HCT116 (cell line): ENCODE data around the gene ADGRG7. TPM values are rescaled to one million over a fixed set of nuclear protein-coding genes. Genes with fewer than 3 reads are reported as not detected.

Source experiments
- ATAC-seq: fragments of 200-7000 bp; cut with Tn5 transposase; 2 replicates; pipeline ENCODE4 v1.9.1; 2020; ENCODE audit warnings: mild to moderate bottlenecking, moderate library complexity
- BruUV-seq: library from RNA; stranded (reverse); fragments of 400-500 nt; replicated peaks from 2 replicates; lab custom pipeline; 2021; lab: Mats Ljungman, UMichigan
- CTCF ChIA-PET: fragments of 300-600 bp; sonication (Branson Sonifier 250); formaldehyde crosslinking; loops from one replicate; lab custom pipeline; 2021; ENCODE audit warnings: antibody characterized with exemption; lab: Charles Lee
- POLR2A ChIA-PET: fragments of 300-600, 350-600 bp; sonication (Branson Sonifier 250); formaldehyde crosslinking; loops from one replicate; lab custom pipeline; 2021; ENCODE audit warnings: antibody characterized with exemption; lab: Charles Lee
- RAD21 ChIA-PET, 2 experiments: fragments of 300-600 bp; sonication (Branson Sonifier 250); formaldehyde crosslinking; loops; one replicate each; lab custom pipeline; 2023; ENCODE audit warnings: low total read pairs in 2 of 2; ENCODE audit not compliant: uncharacterized antibody in 2 of 2, unreplicated experiment in 2 of 2, low non-redundant PET in 1 of 2; lab: Charles Lee
- DNase-seq: peaks from one replicate; pipeline ENCODE4 v3.0.0-alpha.2; 2010; ENCODE audit warnings: low read depth, low spot score
- H2AFZ ChIP-seq: fragments of 200-600 bp; shearing (Covaris generic), sonication (generic); 2 replicates; pipeline ENCODE4 v1.6.1; 2017; ENCODE audit warnings: low read depth, mixed run types, mixed read lengths, antibody characterized with exemption, low read length; ENCODE audit not compliant: poor library complexity, severe bottlenecking
- H3K27ac ChIP-seq: 2 replicates; pipeline ENCODE4 v1.5.1; 2012; ENCODE audit warnings: low read depth, low read length
- H3K27me3 ChIP-seq: fragments of 200-600 bp; sonication (generic); 2 replicates; pipeline ENCODE4 v1.6.1; 2016; ENCODE audit warnings: mixed run types, low read length, mixed read lengths; ENCODE audit not compliant: insufficient read depth
- H3K36me3 ChIP-seq, 2 experiments: fragments of 200-500 bp in 1 of 2; fragments of 200-600 bp in 1 of 2; sonication (Bioruptor generic) in 1 of 2; sonication (generic) in 1 of 2; 2 replicates each; pipeline versions ENCODE4 v1.5.1 to v1.6.1; 2014 to 2016; ENCODE audit warnings: low read length in 2 of 2, inconsistent platforms in 1 of 2, mixed read lengths in 1 of 2, mixed run types in 1 of 2; ENCODE audit not compliant: insufficient read depth in 2 of 2, control insufficient read depth in 1 of 2
- H3K4me1 ChIP-seq, 2 experiments: fragments of 200-600 bp in 1 of 2; sonication (generic) in 1 of 2; 2 replicates each; pipeline versions ENCODE4 v1.5.1 to v1.6.1; 2012 to 2017; ENCODE audit warnings: low read length in 2 of 2, inconsistent platforms in 1 of 2, mild to moderate bottlenecking in 1 of 2, mixed read lengths in 1 of 2, mixed run types in 1 of 2, moderate library complexity in 1 of 2; ENCODE audit not compliant: insufficient read depth in 2 of 2, control insufficient read depth in 1 of 2
- H3K4me2 ChIP-seq: fragments of 200-600 bp; sonication (generic); 2 replicates; pipeline ENCODE4 v1.6.1; 2017; ENCODE audit warnings: mixed run types, low read length, mixed read lengths
- H3K4me3 ChIP-seq, 2 experiments: fragments of 200-600 bp in 1 of 2; sonication (generic) in 1 of 2; replicated peaks in 1 of 2; 2 replicates each; pipeline ENCODE4 v1.5.1; 2011 to 2016; ENCODE audit warnings: low read length in 2 of 2, control low read depth in 1 of 2, low read depth in 1 of 2, mild to moderate bottlenecking in 1 of 2, mixed read lengths in 1 of 2, mixed run types in 1 of 2
- H3K79me2 ChIP-seq: fragments of 200-600 bp; sonication (generic); 2 replicates; pipeline ENCODE4 v1.6.1; 2017; ENCODE audit warnings: mild to moderate bottlenecking, mixed run types, low read length, moderate library complexity, mixed read lengths; ENCODE audit not compliant: insufficient read depth
- H3K9ac ChIP-seq: fragments of 200-600 bp; sonication (generic); 2 replicates; pipeline ENCODE4 v1.6.1; 2016; ENCODE audit warnings: low read length, mixed read lengths
- H3K9me2 ChIP-seq: fragments of 200-600 bp; sonication (generic), shearing (Covaris generic); 2 replicates; pipeline ENCODE4 v1.6.1; 2017; ENCODE audit warnings: mixed run types, mild to moderate bottlenecking, moderate library complexity; ENCODE audit not compliant: insufficient read depth
- H3K9me3 ChIP-seq, 2 experiments: fragments of 200-500 bp in 1 of 2; fragments of 200-600 bp in 1 of 2; sonication (Bioruptor generic) in 1 of 2; sonication (generic) in 1 of 2; 2 replicates each; pipeline ENCODE4 v1.6.1; 2014 to 2017; ENCODE audit warnings: low read length in 2 of 2, mixed read lengths in 2 of 2, inconsistent platforms in 1 of 2, low read depth in 1 of 2, mild to moderate bottlenecking in 1 of 2, mixed run types in 1 of 2, moderate library complexity in 1 of 2; ENCODE audit not compliant: control insufficient read depth in 1 of 2, insufficient read depth in 1 of 2
- H4K20me1 ChIP-seq: fragments of 200-600 bp; sonication (generic), shearing (Covaris generic); 2 replicates; pipeline ENCODE4 v1.6.1; 2017; ENCODE audit warnings: mixed run types, mild to moderate bottlenecking, moderate library complexity; ENCODE audit not compliant: insufficient read depth
- CBX3 ChIP-seq: IDR thresholded peaks from 2 replicates; pipeline ENCODE4 v1.6.1; 2012; ENCODE audit warnings: low read depth
- CTCF ChIP-seq, 3 experiments: fragments of 200-600 bp in 1 of 3; sonication (generic) in 1 of 3; IDR thresholded peaks in 2 of 3; conservative IDR thresholded peaks in 1 of 3; 2 replicates each; pipeline ENCODE4 v1.5.1; 2012 to 2017; ENCODE audit warnings: low read depth in 2 of 3, low read length in 2 of 3, antibody characterized with exemption in 1 of 3, borderline replicate concordance in 1 of 3, control low read depth in 1 of 3, mild to moderate bottlenecking in 1 of 3, mixed read lengths in 1 of 3, mixed run types in 1 of 3, moderate library complexity in 1 of 3; ENCODE audit not compliant: insufficient read depth in 1 of 3
- ELF1 ChIP-seq: IDR thresholded peaks from 2 replicates; pipeline ENCODE4 v1.6.1; 2012; ENCODE audit warnings: low read depth, borderline replicate concordance
- MAX ChIP-seq: IDR thresholded peaks from 2 replicates; pipeline ENCODE4 v1.6.1; 2012
- POLR2AphosphoS5 ChIP-seq: IDR thresholded peaks from 2 replicates; pipeline ENCODE4 v1.6.1; 2011; ENCODE audit warnings: mild to moderate bottlenecking, low read depth, low read length, moderate library complexity
- RAD21 ChIP-seq: IDR thresholded peaks from 2 replicates; pipeline ENCODE4 v1.6.1; 2012; ENCODE audit warnings: low read depth, mild to moderate bottlenecking
- REST ChIP-seq: IDR thresholded peaks from 2 replicates; pipeline ENCODE4 v1.6.1; 2012; ENCODE audit warnings: low read depth
- SIN3A ChIP-seq: IDR thresholded peaks from 2 replicates; pipeline ENCODE4 v1.6.1; 2012; ENCODE audit warnings: low read depth
- SRF ChIP-seq: IDR thresholded peaks from 2 replicates; pipeline ENCODE4 v1.6.1; 2012; ENCODE audit warnings: low read depth
- TCF7L2 ChIP-seq: IDR thresholded peaks from 2 replicates; pipeline ENCODE4 v1.7.0; 2011; ENCODE audit warnings: borderline replicate concordance, inconsistent platforms; ENCODE audit not compliant: insufficient read depth, insufficient read length; ENCODE audit errors: extremely low read depth
- YY1 ChIP-seq: IDR thresholded peaks from 2 replicates; pipeline ENCODE4 v1.6.1; 2011; ENCODE audit warnings: low read length, low read depth, moderate library complexity, mild to moderate bottlenecking; ENCODE audit not compliant: insufficient replicate concordance; ENCODE audit errors: extremely low read depth
- ZBTB33 ChIP-seq: IDR thresholded peaks from 2 replicates; pipeline ENCODE4 v1.6.1; 2011; ENCODE audit warnings: mild to moderate bottlenecking, low read length, moderate library complexity; ENCODE audit not compliant: insufficient replicate concordance; ENCODE audit errors: extremely low read depth
- ZFX ChIP-seq: fragments of 450-650 bp; IDR thresholded peaks from 2 replicates; pipeline ENCODE4 v1.6.1; 2017
- ZNF274 ChIP-seq: fragments of 200-500 bp; sonication (Bioruptor generic); IDR thresholded peaks from 2 replicates; pipeline ENCODE4 v1.6.1; 2014; ENCODE audit warnings: mild to moderate bottlenecking, low read depth, low read length, inconsistent platforms
- intact Hi-C: fragments of 100-400 bp; cut with micrococcal nuclease; formaldehyde crosslinking; loops from 2 replicates; pipeline ENCODE4 v1.10.0; 2022
- total RNA-seq: library from RNA; stranded (reverse); gene quantifications from one replicate; pipeline ENCODE4 v1.2.1, GENCODE V29; 2021; ENCODE audit not compliant: unreplicated experiment

The ADGRG7 gene
- total RNA-seq, 1 experiment from 2014 or later, result not detected

GRCh38 chr3:100630664-100631063, 21.3 kb downstream of the ADGRG7 start (continued):
- no peak for TF ChIP-seq YY1
- TF ChIP-seq CTCF (IDR thresholded peaks at IDR 0.05 in 2 of 3, conservative IDR thresholded peaks at IDR 0.05 in 1 of 3; ENCODE audit: borderline replicate concordance in 1 of 3, insufficient read depth in 1 of 3, low read depth in 2 of 3, low read length in 2 of 3), result no peak
- no peak for TF ChIP-seq CBX3
- no peak for TF ChIP-seq POLR2AphosphoS5
- no peak for TF ChIP-seq REST
- no peak for TF ChIP-seq ELF1

- CTCF ChIA-PET, result no interaction called here
- H3K27me3 ChIP-seq, result no peaks in the 10 kb centered on the region
- H3K79me2 ChIP-seq, result no peaks in the 10 kb centered on the region
- no TSS peak for BruUV-seq
- H2AFZ ChIP-seq, result no peak overlapping the region
- H3K4me3 ChIP-seq, result no peak overlapping the region
- no peak overlapping the region for H3K9ac ChIP-seq
- intact Hi-C loops, result no loop called here
- no peak overlapping the region for H3K4me2 ChIP-seq
- H4K20me1 ChIP-seq, result no peaks in the 10 kb centered on the region
- ATAC-seq (no peak), DNase-seq (no peak)
- H3K9me2 ChIP-seq, result no peaks in the 10 kb centered on the region
- no peak overlapping the region for H3K27ac ChIP-seq
- H3K9me3 ChIP-seq, result no peaks in the 10 kb centered on the region
- POLR2A ChIA-PET, result no interaction called here
- no peaks in the 10 kb centered on the region for H3K4me1 ChIP-seq
- no peaks in the 10 kb centered on the region for H3K36me3 ChIP-seq
- RAD21 ChIA-PET, result no interaction called here
- TF ChIP-seq ZFX (no peak), SIN3A (no peak), SRF (no peak), CTCF (IDR thresholded peaks at IDR 0.05 in 2 of 3, conservative IDR thresholded peaks at IDR 0.05 in 1 of 3; ENCODE audit: borderline replicate concordance in 1 of 3, insufficient read depth in 1 of 3, low read depth in 2 of 3, low read length in 2 of 3) (no peak), TCF7L2 (no peak), ZNF274 (no peak), CBX3 (no peak), RAD21 (no peak), YY1 (no peak), ZBTB33 (no peak), MAX (no peak), POLR2AphosphoS5 (no peak)
Measured at GRCh38 chr3:100631236-100631635, 21.8 kb downstream of the ADGRG7 start.
